Measurements from ENCODE around the gene ILF2. TPM values are rescaled to one million over a fixed set of nuclear protein-coding genes. Genes with fewer than 3 reads are reported as not detected.

The ILF2 gene
- total RNA-seq, 4 donors from 2014 or later: 110 to 138 (median 117) TPM

GRCh38 chr1:153613406-153613805, 57.4 kb downstream of the ILF2 start:
- Histone ChIP-seq H3K4me3 (peak overlapping the region in 3 of 4 donors; percentile 56 to 65 (median 58)), H3K36me3 (peaks cover 0 to 2% of the 10 kb centered on the region in 2 donors), H3K9me3 (no peaks in the 10 kb centered on the region), H3K27me3 (no peaks in the 10 kb centered on the region), H3K27ac (peak overlapping the region; percentile 82 to 88 (median 84)), H3K4me1 (peaks cover 21 to 29% of the 10 kb centered on the region in 2 donors)
- in situ Hi-C loops (cut with MboI; ENCODE audit: low sequenced_read_pairs in 4 of 4): no loop called here
- DNase-seq: no peak
- intact Hi-C loops (cut with DNase I; ENCODE audit: low total_unique reads): loop anchor here (5.0 kb wide), 1 partner anchor 784 kb away; no protein-coding TSS in a partner anchor
- TF ChIP-seq CTCF (IDR thresholded peaks at IDR 0.05 in 4 of 5, conservative IDR thresholded peaks at IDR 0.05 in 1 of 5): no peak
- no peak for TF ChIP-seq POLR2A (IDR thresholded peaks at IDR 0.05)
- ATAC-seq: no peak

- peak within 1 kb of the TSS; percentile 82 to 88 (median 84) for H3K27ac ChIP-seq
- intact Hi-C loops (cut with DNase I; ENCODE audit: low total_unique reads): loop anchor here (5.0 kb wide), 1 partner anchor 784 kb away; no protein-coding TSS in a partner anchor
- peak within 1 kb of the TSS; percentile 56 to 66 (median 62) for H3K4me3 ChIP-seq
- peak; percentile 52 to 55 for ATAC-seq
- in situ Hi-C loops (cut with MboI; ENCODE audit: low sequenced_read_pairs in 4 of 4): no loop called here
- DNase-seq: peak in 1 of 2 donors; percentile 74
- peak; percentile 18 to 35 for TF ChIP-seq POLR2A (IDR thresholded peaks at IDR 0.05)
- no peak for TF ChIP-seq CTCF (IDR thresholded peaks at IDR 0.05 in 4 of 5, conservative IDR thresholded peaks at IDR 0.05 in 1 of 5)
- peaks cover 25 to 28% of the 10 kb centered on the region in 2 donors for H3K4me1 ChIP-seq
- H3K36me3 ChIP-seq: no peaks in the 10 kb centered on the region
- H3K27me3 ChIP-seq: no peaks in the 10 kb centered on the region
- H3K9me3 ChIP-seq: no peaks in the 10 kb centered on the region
Measured at GRCh38 chr1:153612755-153613331, 58.0 kb downstream of the ILF2 start, which contains the start of gene S100A16. TSS of gene S100A16 (minus strand) at chr1:153613137. CDS start at chr1:153608151, 4,986 bp downstream.

GRCh38 chr1:153612111-153612754, 58.6 kb downstream of the ILF2 start:
- Histone ChIP-seq H3K27ac (peak overlapping the region; percentile 82 to 88 (median 84)), H3K9me3 (no peaks in the 10 kb centered on the region), H3K27me3 (no peaks in the 10 kb centered on the region), H3K4me3 (peak overlapping the region; percentile 56 to 66 (median 62)), H3K4me1 (peaks cover 22 to 25% of the 10 kb centered on the region in 2 donors), H3K36me3 (peaks cover 0 to 5% of the 10 kb centered on the region in 2 donors)
- in situ Hi-C loops (cut with MboI; ENCODE audit: low sequenced_read_pairs in 4 of 4) (no loop called here), intact Hi-C loops (cut with DNase I; ENCODE audit: low total_unique reads) (loop anchor here (5.0 kb wide), 1 partner anchor 785 kb away; no protein-coding TSS in a partner anchor)
- no peak for TF ChIP-seq CTCF (IDR thresholded peaks at IDR 0.05 in 4 of 5, conservative IDR thresholded peaks at IDR 0.05 in 1 of 5)
- no peak for TF ChIP-seq POLR2A (IDR thresholded peaks at IDR 0.05)
- ATAC-seq: peak; percentile 1 to 7
- DNase-seq: peak in 1 of 2 donors; percentile 15

Small RNA genes within 50 kb of the gene (microRNA-seq; reads per million reads assigned to microRNA genes)
- gene MIR8083 (ENCODE audit: borderline replicate concordance in 2 of 2): 0 reads per million in 2 donors

Other genes with a start within 250 kb of the ILF2 start
- not detected for gene S100A7, start 210.3 kb downstream of the ILF2 start, total RNA-seq
- gene S100A6, start 135.0 kb downstream of the ILF2 start, total RNA-seq: 100 to 1,000 TPM; 153 to 361 (median 224) TPM
- not detected for gene S100A5, start 130.1 kb downstream of the ILF2 start, total RNA-seq
- 100 to 1,000 TPM in 3 of 4 donors, 10 to 100 TPM in 1; 76.8 to 377 (median 144) TPM for gene S100A4, start 125.2 kb downstream of the ILF2 start, total RNA-seq
- 1 to 10 TPM in 1 of 4 donors, under 1 TPM in 1, not detected in 2; 0.88 to 1.6 TPM for gene S100A3, start 121.7 kb downstream of the ILF2 start, total RNA-seq
- 10 to 100 TPM in 1 of 4 donors, not detected in 3; 14.7 TPM for gene S100A2, start 105.1 kb downstream of the ILF2 start, total RNA-seq
- 10 to 100 TPM; 21.5 to 52.1 (median 40.7) TPM for gene S100A16, start 57.9 kb downstream of the ILF2 start, total RNA-seq
- gene S100A14, start 54.7 kb downstream of the ILF2 start, total RNA-seq: 1 to 10 TPM in 1 of 4 donors, not detected in 3; 1.8 TPM
- 100 to 1,000 TPM; 113 to 237 (median 159) TPM for gene S100A13, start 43.5 kb downstream of the ILF2 start, total RNA-seq
- gene S100A1, start 42.6 kb downstream of the ILF2 start, total RNA-seq: 100 to 1,000 TPM; 390 to 932 (median 616) TPM
- gene CHTOP, start 36.9 kb downstream of the ILF2 start, total RNA-seq: 10 to 100 TPM; 49.5 to 73.4 (median 59.1) TPM
- gene SNAPIN, start 12.3 kb downstream of the ILF2 start, total RNA-seq: 100 to 1,000 TPM in 1 of 4 donors, 10 to 100 TPM in 3; 64.0 to 127 (median 90.0) TPM
- 1 to 10 TPM; 3.0 to 7.1 (median 4.5) TPM for gene NPR1, start 7.7 kb upstream of the ILF2 start, total RNA-seq
- 10 to 100 TPM; 16.1 to 28.0 (median 19.9) TPM for gene INTS3, start 57.1 kb upstream of the ILF2 start, total RNA-seq
- gene SLC27A3, start 104.4 kb upstream of the ILF2 start, total RNA-seq: 1 to 10 TPM; 2.3 to 7.9 (median 3.7) TPM